UCSD-AML1 (cell line): ENCODE data around the gene SLC4A4.

ENCODE experiments used
- DNase-seq: peaks from one replicate; lab custom pipeline; 2025; ENCODE audit not compliant: unreplicated experiment; lab: John Stamatoyannopoulos, UW

The SLC4A4 gene

GRCh38 chr4:71356924-71357663, 18.3 kb downstream of the SLC4A4 start:
- DNase-seq = no peak

DNA sequence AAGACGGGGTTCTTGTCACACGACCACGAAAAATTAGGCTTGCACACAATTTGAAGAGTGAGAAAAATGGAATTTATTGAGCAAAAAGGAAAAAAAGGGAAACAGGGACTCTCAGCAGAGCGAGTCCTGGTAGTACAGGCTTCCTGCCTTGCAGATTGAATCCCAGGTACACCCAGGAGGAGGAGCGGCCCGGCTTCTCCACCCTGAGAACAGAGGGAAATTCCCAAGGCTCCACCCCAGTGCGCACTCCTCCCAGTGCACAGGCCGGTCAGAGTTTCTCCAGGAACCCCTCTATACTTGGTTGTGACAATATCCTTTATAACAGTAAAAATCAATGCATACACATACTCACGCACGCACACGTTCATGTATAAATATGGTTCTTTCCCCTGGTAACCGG, 22.0 kb downstream of the SLC4A4 start:
- no peak for DNase-seq

DNA sequence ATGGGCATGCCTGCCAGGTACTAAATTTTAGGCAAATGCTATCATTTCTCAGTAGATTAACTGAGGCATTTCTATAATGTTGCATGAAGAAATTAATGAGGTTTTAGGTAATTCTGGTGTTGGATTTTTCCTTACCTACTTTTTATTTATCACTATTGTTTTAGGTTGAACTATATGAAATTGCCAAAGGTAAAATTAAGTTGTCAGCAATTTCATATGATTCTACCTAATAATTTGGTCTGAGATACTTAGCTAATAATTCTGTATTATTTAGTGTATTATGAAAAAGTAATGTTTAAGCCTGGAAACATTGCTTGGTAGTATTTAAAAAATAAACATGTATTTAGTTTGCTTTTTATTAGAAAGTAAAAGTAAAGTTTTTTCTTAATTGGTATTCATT, 22.7 kb downstream of the SLC4A4 start:
- DNase-seq = no peak

DNA sequence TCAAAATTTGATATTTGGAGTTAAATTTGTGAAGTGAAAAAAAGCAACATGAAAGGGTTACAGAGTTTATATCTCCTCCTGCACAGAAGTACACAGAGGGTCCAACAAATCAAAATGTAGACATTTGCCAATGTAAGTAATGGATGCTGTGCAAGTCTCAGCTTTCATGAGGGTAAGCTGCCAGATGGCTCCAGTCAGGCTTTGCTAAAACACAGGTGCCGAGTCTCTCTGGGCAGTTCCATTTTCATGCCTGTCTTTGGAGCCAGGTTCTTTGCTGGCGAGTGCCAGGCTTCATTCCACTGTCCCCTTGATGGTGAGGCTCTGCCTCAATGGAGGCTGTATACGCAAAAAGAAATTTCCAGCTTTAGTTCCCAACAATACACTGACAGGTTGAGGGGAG, 27.9 kb downstream of the SLC4A4 start:
- no peak for DNase-seq

DNA sequence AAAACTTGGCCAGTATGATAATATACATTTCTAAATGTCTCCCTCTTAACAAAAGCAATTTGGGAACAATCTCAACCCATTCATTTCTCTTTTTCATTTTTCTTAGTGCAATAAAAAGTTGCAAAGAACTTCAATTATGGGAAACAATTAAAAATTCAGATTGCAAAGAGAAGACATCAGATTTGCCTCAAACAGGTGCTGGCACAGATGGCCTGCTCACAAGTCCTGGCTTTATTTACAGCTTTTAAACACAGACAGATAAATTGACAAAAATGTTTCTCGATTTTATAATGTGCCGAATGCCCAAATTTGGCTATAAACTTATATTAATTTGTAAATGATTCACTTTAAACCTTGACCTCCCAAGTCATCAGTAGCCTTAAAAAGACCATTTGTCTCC, 28.7 kb downstream of the SLC4A4 start:
- no peak for DNase-seq

DNA sequence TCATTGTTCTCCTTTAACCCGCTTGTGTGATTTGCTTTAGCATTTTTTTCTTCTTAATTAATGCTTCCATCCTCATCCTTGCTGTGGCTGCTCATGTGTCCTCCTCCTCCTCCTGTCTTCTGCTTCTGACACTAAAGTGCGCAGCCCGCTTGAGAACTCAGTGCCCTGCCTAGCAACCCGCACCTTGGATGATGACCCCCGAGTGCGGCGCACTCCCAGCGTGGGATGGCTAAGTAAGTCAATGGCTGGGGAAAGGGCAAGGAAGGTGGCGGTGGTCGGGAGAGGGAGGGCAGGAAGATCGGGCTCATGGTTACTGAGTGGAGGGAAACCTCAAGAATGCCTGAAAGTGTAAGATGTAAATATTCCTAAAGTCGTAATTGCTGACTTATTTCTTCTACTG, 30.1 kb downstream of the SLC4A4 start:
- no peak for DNase-seq

- DNase-seq = no peak
These were observed 30.7 kb downstream of the SLC4A4 start for GRCh38 chr4:71369536-71369935.

DNA sequence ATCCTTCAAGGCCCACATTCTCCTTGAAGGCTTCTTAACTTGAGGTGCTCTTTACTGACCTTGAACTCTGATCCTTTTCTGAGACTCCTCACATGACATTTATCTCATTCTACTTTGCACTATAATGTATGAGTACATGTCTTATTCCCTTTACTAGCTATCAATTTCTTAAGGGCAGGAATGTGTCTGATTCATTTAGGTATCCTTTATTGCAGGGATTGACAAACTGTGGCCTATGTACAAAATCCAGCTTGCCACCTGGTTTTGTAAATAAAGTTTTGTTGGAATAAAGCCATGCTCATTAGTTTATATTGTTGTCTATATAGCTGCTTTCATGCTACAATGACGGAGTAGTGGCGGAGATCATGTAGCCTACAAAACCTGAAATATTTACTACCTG, 36.7 kb downstream of the SLC4A4 start:
- DNase-seq = no peak

GRCh38 chr4:71377561-71377960, 38.7 kb downstream of the SLC4A4 start:
- no peak for DNase-seq

DNA sequence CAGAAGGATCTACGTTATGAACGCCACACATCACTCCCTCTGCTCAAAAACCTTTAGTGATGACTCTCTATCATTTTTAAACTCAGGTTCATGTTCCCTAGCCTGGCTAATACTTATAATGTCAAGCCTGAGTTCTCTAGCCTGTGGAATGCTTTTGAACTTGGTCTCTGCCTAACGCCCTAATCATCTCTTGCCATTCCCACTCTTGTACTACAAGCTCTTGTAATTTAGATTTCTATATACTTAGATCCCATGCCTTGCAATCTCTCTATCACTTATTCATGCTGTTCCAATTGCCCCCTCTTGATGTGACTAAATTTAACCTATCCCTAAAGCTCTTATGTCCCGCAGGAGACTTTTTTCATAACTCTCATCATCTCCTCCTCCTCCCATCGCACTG, 40.3 kb downstream of the SLC4A4 start:
- no peak for DNase-seq

- no peak for DNase-seq
These were observed 42.0 kb downstream of the SLC4A4 start for GRCh38 chr4:71380788-71381187.

- no peak for DNase-seq
These were observed 43.5 kb downstream of the SLC4A4 start for GRCh38 chr4:71382125-71382899.

- no peak for DNase-seq
These were observed 44.2 kb downstream of the SLC4A4 start for GRCh38 chr4:71382900-71383560.

DNA sequence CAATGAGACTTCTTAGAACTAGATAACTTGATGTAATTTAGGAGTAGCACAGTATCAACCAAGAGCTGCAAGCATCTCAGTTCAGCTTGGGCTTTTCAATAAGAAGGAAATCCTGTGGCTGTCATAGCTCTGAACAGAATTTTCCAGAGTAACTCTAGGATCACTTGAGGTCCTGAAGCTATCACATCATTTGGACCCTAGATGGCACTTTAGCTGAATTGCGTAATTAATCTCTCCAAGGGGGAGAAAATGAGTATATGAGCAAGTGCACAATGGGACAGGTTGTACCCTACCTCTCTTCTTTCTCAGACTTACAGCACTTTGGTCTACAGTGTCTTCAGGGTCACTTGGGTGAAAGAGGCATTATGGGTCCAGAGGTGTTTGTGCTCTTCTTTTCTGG, 45.2 kb downstream of the SLC4A4 start:
- DNase-seq = no peak

DNA sequence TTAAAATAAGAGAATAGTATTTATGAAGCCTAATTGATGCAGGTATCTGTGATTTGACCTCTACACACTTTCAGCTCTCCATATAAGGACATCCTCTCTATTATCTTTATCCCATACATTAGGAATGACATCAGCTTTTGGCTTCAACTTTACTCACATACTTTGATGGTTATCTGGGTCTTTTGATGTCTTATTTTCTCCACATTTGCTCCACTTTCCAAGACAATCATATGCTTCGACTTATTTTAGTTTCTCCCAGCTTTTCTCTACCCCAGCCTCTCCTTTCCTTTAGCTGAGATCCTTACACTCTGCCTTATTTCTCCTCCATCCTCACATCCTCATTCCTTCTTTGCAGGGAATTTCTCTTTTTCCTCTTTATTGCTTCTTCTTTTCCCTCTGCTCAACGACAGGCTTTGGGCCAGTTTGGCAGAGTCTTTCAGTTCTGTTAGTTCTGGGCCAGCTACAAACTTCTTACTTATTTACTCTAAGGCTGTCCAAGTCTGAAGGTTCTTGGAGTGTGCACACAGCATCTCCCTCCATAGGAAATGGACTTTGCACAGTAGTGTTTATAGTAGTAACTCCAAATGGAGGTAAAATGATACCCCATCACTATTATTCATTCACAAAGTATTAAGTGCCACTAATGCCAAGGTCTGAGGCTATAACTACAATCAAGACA, 50.5 kb downstream of the SLC4A4 start:
- DNase-seq = no peak

GRCh38 chr4:71392109-71392508, 53.3 kb downstream of the SLC4A4 start:
- DNase-seq = no peak

GRCh38 chr4:71396382-71396781, 57.6 kb downstream of the SLC4A4 start:
- no peak for DNase-seq

DNA sequence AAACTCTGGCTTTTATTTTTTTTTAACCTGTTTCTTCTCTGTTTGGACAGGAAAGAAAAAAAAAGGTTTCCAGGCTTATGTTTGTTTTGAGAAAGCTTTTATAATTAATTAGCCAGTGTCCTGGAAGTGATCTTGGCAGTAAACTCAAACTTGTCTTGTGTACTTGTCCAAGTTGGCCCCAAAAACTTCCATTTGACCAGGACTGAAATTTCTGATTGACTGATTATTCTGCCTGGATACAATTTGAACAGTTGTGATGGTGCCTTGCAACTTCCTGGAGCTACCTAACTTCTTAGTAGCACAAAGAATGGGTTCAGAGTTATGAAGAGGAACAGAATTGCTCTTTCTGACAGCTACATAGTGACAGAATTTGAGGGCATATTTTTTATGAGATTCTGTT, 62.0 kb downstream of the SLC4A4 start:
- DNase-seq = no peak

DNA sequence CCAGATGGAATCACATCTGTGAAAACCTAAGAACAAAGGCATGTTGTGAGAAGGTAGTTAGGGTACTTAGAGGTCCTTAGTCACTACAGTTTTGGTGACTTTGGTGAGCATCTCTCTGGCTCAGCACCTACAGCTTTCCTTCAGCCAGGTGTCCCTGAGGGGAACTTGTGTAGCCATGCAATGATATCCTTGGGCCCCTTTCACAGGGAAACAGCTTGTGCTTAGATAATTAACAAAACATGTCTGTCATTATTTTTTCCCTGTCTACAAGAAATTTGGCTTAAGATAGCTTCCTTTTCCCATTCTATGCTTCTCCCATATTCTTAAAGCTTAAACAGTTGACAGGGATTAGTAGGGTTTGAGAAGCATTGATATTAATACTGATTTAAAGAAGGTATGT, 63.8 kb downstream of the SLC4A4 start:
- DNase-seq = no peak

GRCh38 chr4:71404049-71404448, 65.2 kb downstream of the SLC4A4 start:
- DNase-seq = no peak

DNA sequence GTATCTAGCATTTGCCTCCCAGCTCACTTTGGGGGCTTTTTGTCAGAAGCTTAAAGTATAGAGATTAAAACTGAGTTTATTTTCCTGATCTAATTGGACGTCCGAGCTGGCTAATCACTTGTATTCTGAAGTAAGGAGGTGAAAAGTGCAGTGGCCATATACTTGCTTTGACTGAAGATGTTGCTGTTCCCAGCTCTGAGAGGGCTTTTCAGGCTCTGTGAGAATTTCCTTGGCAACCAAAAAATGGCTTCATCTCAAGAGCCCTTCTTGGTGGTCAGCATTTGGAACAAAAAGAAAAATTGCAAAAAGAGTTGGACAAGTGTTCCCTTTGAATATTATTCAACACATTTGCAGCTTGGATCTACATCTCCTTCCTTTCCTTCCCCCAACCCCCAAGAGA, 67.0 kb downstream of the SLC4A4 start:
- no peak for DNase-seq
